Measurements from ENCODE around the gene PAQR7.

Gene PAQR7, protein sequence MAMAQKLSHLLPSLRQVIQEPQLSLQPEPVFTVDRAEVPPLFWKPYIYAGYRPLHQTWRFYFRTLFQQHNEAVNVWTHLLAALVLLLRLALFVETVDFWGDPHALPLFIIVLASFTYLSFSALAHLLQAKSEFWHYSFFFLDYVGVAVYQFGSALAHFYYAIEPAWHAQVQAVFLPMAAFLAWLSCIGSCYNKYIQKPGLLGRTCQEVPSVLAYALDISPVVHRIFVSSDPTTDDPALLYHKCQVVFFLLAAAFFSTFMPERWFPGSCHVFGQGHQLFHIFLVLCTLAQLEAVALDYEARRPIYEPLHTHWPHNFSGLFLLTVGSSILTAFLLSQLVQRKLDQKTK

DNA sequence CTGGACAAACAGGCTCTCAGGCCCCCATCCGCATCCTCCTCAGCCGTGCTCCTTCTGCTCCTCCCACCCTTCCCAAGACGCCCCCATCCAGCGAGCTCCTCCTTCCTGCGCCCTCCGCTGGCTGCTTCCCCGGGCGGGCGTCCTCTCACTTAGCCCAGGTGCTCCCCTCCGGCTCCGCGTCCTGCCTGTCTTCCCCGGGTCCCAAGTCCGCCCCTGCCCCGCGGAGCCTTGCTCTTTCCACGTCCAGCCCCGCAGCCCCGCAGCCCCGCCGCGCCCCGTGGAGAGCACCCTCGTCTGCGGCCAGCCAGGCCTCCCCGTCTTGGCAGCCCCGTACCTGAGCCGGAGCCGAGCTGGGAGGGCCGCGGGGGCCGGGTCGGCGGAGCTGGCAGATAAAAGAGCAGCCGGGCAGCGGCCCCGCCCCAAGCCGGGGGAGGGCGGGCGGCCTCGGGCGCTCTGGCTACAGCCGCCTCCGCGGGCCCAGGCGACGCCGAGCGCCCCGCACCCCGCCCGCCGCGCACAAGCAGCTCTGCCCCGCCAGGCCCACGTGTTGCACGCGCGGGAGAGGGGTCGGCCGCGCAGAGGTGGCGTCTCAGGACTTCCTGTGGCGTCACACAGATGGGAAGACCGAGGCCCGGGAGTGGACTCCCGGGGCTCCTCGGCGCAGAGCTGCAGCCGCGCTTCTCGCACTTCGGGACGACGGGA, at the start of gene PAQR7:
Gene PAQR7, minus strand, starts transcription at position 555 of the 702 bp plus-strand sequence. CDS start 11,869 bp downstream, outside the sequence.
- peak; percentile 46 to 89 (median 87) for DNase-seq

DNA sequence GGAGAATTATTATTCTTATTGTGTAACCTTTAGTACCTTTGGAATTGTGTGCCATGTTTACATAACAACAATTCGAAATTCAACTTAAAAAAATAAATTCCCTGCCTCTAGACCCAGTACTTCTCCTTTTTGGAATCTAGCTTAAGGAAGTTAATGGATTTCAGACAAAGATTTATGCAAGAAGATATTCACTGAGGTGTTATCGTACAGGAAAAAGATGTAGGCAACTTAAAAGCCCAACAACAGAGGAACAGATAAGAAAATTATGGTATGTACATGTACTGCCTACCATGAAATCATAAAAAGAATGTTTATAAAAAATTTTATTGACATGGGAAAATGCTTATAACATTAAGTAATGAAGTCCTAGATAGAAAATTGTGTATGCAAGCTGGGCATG, 48.9 kb upstream of the PAQR7 start:
- no peak for DNase-seq

DNA sequence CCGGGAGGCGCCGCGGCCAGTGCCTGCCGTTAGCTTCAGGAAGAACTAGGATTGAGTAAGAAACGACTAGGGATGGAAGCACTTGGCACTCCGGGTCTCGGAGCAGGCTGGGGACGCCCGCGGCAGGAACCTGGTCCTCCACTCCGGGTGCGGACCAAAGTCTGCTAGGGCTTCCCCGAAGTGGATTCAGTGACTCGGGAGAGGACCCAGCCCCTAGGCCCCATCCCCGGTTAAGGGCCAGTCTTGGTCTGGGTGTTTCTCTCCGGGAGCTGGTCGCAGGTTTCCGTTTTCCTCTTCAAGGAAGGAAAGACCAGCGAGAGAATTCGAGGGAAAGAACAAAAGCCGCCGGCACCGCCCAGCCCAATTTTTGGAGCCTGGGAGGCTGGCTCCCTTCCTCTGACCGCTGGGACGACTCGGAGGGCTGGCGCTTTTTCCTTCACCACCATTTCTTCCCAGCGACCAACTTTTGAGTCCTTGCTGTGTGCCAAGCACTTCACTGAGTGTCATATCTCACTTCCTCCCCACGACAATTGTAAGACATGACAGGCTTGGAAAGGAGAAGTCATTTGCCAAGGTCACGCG, 47.6 kb upstream of the PAQR7 start:
- peak; percentile 50 to 90 (median 90) for DNase-seq

DNA sequence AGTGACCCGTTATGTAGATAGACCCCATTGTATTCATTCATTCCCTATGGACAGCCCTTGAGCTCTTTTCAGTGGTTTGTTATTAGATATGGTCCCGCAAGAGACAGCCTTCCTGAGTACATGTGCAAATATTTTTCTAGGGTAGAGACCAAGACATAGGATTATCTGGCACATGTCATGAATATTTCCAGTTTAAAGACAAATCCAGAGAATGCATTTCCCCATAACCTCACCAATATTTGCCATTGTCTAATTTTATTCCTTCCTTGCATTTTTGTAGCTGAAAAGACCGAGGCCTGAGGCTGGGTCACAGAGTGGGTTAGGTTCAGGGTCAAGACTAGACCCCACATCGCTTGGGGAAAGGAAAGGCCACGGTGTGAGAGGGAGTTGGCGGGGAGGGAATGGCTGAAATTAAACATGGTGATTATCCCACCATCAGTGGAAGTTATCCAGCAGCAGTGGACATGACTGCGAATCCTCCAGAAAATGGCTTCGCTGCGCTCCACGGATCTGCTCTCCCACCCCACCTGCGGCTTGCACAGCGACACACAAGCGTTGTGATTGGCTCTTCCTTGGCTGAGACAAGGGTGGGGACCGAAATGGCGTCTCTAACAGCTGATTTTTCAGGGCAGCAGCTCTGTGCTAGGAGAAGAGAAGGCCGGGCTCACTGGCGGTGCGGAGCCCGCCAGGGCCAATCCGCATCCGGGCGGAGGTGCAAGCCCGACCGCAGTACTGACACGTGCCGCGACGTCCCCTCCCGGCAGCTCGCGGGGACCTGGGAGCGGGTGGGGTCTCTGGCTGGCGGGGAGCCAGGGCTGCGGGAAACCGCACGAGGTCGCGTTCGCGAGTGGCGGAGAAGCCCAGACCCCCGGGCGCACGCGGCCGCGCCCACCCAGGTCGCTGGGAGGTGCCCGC, 46.8 kb upstream of the PAQR7 start:
- peak; percentile 82 to 93 (median 90) for DNase-seq

DNA sequence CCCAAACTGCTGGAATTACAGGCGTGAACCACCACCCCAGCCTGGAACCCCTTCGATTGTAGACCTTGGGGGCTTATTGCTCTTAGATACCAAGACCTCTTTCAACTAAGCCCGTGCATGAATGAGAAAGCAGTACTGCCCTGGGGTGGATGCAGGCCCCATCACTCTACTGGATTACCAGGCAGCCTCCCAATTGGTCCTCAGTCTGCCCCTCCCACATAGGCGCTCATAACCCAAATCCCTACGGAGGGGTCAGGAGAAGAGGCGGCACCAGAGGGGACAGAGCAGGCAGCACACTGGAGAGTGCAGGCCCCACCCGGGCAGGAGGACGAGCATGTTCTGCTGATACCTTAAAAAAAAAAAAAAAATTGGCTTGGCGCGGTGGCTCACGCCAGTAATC, 43.1 kb upstream of the PAQR7 start:
- no peak for DNase-seq

DNA sequence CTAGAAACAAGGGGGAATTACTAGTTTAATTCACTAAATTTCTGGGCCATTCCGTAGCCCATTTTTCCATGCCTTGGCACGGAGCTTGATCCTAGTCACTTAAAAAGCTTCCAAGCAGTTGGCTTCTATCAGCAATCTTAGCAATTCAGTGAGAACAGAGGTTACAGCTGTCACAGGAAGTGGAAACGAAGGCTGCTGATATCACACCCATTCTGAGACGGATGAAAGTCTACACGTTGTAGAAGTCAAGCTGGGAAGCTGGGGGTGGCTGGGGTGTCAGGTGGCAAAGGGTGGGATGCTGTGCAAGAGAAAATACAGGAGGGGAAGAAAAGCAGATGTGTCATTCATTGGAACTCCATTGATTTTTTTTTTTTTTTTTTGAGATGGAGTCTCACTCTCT, 42.5 kb upstream of the PAQR7 start:
- DNase-seq: no peak

DNA sequence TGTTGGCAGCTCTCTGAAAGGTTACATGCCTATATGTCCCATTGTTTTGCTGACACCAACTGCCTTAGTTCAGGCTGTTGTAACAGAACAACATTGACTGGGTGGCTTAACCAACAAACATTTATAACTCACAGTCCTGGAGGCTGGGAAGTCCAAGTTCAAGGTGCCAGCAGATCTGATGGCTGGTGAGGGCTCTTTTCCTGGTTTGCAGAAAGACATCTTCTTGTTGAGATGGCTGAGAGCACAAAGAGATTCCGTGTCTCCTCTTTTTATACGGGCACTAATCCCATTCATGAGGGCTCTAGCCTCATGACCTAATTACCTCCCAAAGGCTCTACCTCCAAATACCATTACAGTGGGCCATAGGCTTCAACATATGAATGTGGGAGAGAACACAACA, 41.0 kb upstream of the PAQR7 start:
- no peak for DNase-seq

DNA sequence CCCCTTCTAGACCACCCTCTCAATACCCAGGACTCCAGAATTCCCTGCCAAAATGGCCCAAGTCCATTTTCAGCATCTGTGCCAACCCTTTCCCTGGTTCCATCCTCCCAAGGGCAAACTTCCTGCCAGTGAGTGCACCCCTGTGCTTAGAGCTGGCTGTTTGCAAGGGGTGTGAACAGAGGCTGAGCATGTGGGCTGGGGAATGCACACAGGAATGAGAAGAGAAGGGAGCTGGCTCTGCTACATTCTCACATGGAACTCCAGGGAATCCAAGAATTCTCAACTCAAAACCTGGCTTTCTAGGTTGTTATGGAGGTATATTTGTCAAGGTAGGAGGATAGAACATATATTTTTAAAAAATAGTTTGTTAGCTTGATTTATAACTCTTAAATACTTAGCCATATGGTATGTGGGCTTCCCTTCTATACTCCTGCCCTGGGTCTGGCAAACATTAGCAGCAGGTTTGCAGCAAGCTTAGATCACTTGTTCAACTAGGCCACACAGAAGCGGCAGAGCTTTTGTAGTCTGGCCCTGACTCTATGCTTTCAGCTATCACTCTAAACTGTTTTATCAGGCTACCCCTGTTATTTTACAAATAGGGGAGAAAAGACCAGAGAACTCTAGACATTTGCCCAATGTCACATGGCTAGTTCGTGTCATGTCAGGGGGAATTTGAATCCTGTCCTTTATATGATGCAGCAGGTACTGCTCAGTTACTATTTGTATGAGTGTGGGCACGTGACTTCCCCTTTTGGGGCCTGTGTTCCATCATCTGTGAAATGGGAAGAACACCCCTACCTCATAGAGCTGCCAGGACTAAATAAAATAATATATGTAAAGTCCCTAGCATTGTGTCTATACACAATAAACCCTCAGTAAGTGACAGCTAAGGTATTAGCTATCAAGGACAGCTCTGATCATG, 38.8 kb upstream of the PAQR7 start:
- no peak for DNase-seq

DNA sequence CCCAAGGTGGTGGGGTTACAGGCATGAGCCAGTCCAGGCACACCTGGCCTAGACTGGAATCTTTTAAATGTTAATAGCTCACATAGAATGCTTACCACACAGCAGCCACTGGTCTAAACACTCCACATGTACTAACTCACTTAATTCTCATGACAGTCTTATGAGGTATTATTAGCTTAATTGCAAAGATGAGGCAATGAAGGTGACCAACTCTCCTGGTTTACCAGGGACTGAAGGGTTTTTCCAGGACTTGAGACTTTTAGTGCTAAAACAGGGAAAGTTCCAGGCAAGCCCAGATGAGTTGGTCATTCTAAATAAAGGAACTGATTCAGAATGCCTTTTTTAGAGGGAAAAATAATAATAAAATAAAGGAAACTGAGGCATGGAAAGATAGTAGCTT, 37.7 kb upstream of the PAQR7 start:
- no peak for DNase-seq

DNA sequence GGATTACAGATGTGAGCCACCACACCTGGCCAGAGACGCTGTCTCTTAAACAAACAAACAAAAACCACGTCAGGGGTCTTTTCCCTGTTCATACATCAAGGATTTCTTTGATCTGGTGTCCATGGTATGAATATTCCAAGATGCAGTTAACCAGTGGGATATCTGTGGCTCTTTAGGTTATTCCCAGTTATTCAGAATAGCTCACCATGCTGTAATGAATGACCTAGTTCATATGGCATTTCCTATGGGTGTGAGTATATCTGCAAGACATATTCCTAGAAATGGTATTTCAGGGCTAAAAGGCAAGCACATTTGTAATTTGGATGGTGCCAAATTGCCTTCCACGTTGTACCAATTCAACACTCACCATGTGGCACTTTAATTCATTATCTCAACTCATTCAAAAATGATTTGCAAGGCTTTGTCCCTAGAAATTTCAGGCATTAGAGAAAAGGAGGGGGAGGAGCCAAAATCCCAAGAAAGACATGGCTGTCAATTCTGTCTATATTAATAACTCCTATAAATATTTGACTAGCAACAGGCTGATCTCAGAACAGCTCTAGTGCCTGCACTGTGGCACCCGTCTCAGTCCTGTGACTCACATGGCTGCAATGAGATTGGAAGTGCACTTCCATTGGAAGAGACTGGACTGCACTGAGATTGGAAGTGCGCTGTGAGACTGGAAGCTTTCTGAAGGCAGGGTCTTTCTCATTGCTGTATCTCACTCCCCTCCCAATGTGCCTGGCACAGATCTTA, 36.7 kb upstream of the PAQR7 start:
- DNase-seq: no peak

DNA sequence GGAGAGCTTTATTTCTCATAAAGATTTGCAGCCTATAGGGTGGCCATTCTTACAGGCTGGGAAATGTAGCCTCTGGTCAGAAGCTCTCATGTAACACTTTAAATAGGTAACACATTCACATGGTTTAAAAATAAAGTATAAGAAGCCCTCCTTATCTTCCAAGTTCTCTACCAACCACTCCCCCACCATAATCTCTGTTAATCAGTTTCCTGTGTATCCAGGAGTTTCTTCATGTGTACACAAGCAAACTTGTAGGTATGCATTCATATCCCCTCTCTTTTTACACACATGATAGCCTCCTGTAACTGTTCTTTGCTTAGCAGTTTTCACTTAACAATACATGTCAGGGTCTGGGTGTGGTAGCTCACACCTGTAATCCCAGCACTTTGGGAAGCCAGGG, 35.7 kb upstream of the PAQR7 start:
- no peak for DNase-seq

DNA sequence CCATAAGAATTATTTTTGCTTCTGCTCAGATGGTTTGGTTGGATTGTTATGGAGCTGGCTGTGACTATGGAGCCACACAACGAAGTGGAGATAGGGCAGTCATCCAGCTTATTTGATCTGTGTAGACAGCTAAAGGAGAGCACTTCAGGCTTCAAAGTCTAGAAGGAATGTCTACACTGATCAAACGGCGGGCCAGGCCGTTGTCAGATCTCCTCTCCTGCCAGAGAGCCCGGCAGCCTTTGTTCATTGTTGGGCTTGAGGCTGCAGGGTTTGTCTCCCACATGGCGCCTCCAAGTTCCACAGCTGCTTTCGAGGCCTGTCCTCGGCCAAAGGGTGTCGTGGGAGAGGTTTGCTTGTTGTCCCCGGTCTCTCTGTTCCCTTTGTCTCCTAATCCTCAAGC, 33.5 kb upstream of the PAQR7 start:
- DNase-seq: no peak

DNA sequence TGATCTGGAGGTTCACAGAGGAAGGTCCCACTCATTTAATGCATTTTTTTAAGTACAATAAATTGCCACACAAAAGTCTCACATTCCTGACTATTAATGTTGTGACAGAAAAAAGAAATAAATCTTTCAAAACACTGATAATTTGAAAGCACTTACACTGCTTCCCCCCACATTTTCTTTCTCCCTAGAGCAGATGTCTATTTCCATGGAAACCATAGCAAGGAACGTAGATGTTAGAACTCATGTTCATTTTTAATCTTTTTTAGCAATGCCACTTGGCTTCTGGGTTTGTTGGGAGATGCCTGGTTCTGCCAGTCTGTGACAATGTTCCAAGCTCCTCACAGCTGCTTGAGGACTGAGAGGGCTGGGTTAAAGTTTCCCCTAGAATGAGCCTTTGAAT, 32.7 kb upstream of the PAQR7 start:
- DNase-seq: peak in 1 of 3 experiments; percentile 52

DNA sequence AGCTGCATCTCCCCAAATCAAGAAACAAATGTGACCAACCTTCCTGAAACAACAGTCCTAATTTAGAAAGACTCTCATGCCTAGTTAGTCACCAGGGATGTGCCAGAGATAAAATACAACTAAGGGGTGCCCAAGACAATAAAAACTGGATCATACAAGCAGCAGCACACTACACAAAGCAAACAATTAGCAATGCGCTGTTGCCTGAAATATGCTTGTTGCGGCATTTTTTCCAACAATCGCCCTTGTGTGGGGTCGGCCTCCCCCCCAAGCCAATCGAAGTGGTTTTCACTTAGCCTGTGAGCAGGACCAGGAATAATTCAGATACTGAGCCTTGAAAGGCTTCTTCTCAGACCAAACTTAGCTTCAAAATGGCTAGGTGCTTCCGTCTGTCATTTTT, 32.1 kb upstream of the PAQR7 start:
- peak in 2 of 3 experiments; percentile 67 to 84 for DNase-seq

DNA sequence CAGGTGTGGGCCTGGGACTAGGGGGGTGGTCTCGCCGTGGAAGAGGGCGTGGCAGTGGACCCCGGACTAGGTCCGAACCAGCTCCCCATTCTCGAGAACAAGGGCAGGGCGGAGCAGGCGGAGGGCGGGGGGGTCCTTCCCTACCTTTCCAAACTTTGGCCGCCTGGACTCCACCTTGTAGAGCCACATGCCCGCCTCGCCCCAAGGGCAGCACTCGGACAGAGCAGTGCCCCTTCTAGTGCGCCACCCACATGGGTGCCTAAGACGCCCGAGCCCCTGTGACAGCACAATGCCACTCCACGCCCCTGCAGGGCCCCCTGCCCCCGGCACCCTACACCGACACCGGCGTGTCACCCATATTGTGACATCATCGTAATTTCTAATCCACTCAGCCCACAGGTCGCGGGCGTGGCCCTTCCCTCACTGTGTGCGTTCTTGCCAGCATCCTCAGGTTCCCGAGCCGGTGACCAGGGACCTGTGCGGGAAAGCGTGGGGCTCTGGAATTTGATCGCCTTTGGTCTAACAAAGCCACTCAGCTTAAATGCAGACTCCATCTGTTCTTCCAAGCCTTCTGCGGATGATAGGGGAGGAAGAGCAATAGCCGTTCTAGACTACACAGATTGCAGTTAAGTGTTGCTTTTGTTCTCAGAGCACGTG, 31.3 kb upstream of the PAQR7 start:
- peak; percentile 65 to 94 (median 88) for DNase-seq

DNA sequence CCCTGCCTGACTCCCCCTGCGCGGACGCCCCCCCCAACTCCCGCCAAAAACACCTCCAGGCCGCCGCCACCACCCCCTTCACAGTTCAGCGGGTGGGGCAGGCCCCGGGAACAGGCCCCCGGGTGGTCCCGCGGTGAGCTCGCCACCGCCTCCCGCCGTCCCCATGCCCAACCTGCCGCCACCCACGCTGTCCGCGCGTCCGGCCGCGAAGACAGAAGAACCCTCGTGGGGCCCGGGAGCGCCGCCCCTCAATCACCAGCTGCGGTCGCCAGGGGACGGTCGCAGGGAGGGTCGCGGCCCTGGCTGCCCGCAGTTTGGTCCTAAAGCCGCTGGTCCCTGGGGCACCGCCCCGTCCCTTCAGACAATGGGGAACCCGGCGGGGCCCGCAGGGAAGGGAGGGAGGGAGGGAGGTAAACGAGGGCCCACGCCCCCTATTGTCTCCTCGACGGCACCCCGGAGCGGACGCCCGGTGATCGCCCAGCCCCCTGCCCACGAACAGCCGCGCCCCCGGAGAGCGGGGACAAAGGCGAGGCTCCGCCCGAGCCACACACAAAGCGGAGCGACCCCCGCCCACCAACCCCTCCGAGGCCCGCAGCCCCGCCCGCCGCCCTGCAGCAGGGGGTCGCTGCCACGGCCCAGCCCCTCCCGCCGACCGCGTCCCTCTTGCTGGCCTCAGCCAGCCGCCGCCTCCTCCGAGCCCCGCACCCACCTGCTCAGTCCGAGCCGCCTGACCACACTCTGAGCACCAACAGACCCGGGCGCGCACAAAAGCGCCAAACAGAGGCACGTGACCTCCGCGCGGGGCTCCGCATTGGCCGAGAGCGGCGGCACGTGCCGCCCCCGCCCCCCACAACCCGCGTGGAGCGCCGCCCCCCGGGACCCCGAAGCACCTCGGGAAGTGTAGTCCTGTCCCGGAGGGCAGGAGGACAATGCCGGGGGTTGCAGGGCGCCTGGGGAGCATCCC, 30.5 kb upstream of the PAQR7 start, which contains the start of gene STMN1:
Gene STMN1, minus strand, starts transcription at position 740 of the 964 bp plus-strand sequence. CDS start 1,743 bp downstream, outside the sequence.
- DNase-seq: peak; percentile 97 to 98 (median 97)

DNA sequence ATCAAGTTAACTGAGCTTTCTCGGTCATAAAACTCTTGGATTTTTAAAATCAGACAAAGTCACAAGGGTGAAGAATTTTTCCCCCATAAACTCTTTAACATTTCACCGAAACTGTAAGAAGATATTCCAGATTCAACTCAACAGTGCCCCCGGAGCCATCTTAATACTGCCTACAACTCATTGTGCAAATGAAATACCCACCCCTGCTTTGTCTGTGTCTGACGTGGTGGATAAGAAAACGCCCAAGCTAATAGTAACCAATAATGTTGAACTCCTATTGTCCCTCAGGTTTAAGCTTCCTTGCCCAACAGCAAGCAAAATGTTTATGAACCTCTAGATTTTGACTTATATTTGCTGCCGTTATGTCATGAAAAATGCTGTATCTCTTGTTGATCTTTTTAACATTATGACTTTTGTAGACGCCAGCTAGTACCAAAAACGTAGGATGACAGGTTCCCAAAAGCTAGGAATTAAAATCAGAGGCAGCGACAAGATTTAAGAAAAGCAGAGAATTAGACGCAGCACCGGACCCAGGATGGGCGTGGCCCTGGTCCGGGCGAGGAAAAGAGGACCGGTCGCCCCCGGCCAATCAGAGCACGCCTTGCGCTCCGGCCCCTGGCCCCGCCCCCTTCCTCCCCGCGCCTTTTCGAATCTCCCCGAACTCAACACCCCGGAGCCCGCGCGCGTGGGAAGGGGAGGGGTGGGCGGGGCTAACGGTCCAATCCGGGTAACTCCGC, 29.6 kb upstream of the PAQR7 start:
- DNase-seq: peak; percentile 90 to 97 (median 95)

DNA sequence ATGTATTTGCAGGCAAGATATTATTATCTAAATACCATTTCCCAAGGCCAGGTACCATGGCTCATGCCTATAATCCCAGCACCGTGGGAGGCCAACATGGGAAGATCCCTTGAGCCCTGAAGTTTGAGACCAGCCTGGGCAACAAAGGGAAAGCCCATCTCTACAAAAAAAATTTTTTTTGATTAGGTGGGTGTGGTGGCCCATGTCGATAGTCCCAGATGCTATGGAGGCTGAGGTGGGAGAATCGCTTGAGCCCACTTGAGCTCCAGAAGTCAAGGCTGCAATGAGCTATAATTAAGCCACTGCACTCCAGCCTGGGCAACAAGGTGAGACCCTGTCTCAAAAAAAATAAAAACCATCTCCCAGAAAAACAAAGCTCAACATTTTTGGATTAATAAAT, 28.5 kb upstream of the PAQR7 start:
- DNase-seq: peak in 1 of 3 experiments; percentile 46
